ENCODE results near the gene CRB2.

The CRB2 gene

DNA sequence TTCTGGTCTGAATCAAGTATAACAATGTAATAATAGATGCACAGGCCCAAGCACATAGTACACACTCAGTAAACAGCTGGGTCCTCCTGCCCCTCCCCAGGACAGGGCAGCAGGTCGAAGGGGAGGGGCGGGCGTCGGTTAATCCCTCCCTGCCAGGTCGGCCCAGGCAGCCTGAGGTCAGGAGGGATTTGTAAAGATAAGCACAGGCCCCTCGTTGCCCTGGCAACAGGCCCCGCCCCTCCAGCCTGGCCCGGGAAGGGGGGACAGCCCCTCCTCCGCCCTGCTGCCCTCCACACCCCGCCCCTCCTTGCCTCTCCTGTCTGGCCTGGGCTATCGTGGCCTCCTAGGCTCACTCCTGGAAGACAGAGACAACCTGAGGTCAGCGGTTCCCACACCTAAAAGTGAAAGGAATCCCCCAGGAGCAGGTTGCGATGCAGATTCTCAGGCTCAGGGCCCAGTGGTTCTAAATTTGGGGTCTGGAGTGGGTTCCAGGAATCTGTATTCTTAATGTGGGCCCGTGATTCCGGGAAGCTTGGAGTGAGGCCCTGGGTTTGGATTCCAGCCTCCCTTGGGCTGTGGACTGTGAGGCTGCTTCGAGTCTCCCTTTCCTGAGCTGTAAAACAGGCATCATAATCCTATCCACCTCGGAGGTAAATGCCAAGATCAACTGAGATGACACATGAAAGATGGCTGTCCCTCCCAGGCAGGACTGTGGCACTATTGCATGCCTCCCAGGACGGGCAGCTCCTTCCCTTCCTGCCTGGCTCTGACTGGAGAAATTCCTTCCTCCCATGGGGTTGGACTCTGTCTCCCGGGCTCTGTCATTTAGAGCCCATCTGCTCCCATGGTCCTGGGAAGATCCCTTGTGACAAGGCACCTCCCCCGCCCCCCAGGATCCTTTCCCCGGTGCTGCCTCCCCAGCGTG, 4.4 kb downstream of the CRB2 start:
- no peak for TF ChIP-seq ZFX (IDR thresholded peaks at IDR 0.05)
- TF ChIP-seq, protein P1, sequence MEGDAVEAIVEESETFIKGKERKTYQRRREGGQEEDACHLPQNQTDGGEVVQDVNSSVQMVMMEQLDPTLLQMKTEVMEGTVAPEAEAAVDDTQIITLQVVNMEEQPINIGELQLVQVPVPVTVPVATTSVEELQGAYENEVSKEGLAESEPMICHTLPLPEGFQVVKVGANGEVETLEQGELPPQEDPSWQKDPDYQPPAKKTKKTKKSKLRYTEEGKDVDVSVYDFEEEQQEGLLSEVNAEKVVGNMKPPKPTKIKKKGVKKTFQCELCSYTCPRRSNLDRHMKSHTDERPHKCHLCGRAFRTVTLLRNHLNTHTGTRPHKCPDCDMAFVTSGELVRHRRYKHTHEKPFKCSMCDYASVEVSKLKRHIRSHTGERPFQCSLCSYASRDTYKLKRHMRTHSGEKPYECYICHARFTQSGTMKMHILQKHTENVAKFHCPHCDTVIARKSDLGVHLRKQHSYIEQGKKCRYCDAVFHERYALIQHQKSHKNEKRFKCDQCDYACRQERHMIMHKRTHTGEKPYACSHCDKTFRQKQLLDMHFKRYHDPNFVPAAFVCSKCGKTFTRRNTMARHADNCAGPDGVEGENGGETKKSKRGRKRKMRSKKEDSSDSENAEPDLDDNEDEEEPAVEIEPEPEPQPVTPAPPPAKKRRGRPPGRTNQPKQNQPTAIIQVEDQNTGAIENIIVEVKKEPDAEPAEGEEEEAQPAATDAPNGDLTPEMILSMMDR (conservative IDR thresholded peaks at IDR 0.05): no peak
- H3K27ac ChIP-seq: no peak overlapping the region

DNA sequence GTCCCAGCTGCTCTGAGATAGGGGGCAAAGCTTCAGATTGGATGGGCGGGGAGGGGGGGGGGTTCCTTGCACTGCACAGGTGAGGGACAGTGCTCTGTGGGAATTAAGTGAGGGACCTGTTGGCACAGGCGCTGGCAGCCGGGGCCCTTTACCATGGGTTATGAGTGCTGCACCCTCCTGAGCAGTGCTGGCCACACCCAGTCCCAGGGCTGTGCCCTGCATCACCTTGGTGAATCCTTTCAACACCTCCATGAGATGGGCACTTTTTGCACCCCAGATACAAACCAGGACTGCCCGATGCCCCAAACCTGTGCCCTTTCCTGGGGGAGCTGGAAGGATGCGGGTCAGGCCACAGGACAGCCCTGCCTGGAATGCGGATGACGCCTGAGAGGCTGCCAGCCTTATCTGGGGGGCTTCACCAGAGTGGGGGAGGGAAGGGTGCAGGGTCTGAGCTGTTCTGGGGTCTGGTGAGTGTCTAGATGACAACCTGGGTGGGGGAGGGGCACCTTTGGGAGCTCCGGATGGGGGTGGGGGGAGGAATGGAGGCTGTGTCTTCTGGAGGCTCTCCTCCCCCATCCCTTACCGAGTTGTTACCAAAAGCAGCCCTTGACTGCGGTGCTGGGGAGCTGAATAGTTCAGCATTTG, 5.2 kb downstream of the CRB2 start:
- H3K27ac ChIP-seq: no peak overlapping the region
- TF ChIP-seq, protein P1 (conservative IDR thresholded peaks at IDR 0.05): no peak
- no peak for TF ChIP-seq ZFX (IDR thresholded peaks at IDR 0.05)

DNA sequence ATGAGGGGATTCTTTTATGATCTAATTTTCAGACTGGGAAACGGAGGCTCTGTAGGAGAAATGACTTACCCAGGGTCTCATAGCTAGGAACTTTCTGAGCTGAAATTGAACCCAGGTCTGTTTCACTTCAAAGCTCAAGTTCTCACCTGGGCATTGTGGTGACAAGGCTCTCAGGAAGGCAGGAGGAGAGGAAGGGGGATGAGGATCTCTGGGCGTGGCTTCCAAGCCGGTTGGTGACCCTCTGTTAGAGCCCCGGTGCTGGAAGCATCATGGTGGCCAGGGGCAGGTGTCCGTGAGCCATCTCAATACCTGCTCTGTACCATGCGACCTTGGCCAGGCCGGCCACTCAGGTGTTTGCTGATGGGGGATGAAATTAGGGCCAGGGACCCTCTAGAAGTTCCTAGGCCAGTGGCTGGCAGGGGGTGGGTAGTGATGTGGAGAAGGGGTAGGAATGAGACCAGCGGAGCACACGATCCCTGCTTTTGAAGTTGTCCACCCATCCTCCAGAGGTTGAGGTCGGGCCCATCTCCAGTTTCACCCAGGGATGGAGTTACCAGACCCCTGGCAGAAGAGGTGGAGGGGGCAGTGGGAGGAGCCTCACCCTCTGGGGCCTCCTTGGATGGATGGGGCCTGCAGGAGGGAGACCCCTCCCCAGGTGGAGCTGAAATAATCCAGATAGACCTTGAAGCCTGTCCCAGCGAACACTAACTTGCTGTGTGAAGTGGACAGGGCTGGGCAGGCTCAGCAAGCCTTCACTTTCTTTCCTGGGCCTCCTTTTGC, 5.9 kb downstream of the CRB2 start:
- TF ChIP-seq ZFX (IDR thresholded peaks at IDR 0.05): no peak
- TF ChIP-seq, protein P1 (conservative IDR thresholded peaks at IDR 0.05): no peak

DNA sequence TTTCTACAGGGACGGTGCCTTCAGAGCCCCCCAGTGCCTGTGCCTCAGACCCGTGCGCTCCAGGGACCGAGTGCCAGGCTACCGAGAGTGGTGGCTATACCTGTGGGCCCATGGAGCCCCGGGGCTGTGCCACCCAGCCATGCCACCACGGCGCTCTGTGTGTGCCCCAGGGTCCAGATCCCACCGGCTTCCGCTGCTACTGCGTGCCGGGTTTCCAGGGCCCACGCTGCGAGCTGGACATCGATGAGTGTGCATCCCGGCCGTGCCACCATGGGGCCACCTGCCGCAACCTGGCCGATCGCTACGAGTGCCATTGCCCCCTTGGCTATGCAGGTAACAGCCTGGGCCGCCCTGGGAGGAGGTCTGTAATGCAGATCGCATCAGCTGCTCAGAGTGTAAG, 6.9 kb downstream of the CRB2 start:
- TF ChIP-seq, protein P1 (conservative IDR thresholded peaks at IDR 0.05): no peak
- no peak for TF ChIP-seq ZFX (IDR thresholded peaks at IDR 0.05)
- H3K27ac ChIP-seq: no peak overlapping the region

More for the DNA sequence above, 5.9 kb downstream of the CRB2 start:
- no peak overlapping the region for H3K27ac ChIP-seq

DNA sequence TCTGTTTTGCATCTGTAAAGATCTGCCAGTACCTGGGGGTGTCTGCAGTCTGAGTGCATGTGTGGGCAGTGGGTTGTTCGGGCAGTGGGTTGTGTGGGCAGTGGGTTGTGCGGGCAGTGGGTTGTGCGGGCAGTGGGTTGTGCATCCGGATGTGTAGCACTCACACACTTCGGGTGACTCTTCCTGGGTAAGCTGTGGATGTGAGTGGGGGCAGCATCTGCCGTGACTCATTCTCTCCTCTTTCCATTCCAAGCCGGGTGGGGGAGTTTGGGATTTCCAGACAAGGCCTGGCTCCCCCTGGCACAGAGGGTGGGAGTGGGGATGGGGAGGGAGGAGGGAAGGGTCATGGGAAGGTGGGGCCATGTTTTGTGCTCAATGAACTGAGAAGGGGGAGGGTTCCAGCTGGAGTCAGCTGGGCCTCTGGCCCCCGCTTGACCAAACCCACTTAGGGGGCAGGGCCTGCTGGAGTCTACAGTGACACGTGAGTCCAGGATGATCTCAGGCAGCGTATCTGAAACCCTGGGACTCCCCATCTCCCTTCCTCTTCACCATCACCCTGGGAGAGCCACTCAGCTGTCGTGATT, 8.3 kb downstream of the CRB2 start:
- H3K27ac ChIP-seq: no peak overlapping the region
- no peak for TF ChIP-seq ZFX (IDR thresholded peaks at IDR 0.05)
- TF ChIP-seq, protein P1 (conservative IDR thresholded peaks at IDR 0.05): no peak

DNA sequence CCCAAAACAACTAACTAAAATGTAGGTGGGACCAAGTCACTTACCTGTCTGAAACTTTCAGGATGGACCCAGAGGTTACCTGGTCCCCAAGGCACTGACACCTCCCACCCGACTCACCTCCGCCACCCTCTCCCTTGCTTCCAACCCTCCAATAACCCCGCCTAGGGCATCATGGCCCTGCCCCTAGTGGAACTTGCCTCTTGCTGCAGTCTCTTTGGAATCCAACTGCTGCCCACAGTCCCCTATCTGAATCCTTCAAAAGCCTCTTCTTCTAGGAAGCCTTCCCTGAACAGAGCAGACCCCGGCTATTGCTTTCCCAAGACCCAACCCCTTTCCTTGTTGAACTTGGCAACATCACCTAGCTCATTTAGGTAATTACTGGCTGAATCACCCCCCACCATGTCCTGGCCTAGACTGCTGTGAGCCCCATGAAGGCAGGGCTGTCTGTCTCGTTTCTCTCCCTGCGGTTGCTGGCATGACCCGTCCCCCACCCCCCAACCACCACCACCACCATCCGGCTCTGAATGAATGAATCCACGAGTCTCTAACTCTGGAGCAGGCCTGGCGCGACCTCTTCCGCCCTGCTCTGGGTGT, 9.4 kb downstream of the CRB2 start:
- no peak overlapping the region for H3K27ac ChIP-seq
- no peak for TF ChIP-seq ZFX (IDR thresholded peaks at IDR 0.05)
- TF ChIP-seq, protein P1 (conservative IDR thresholded peaks at IDR 0.05): no peak; the same call in 1 of the 2 replicates

All from C4-2B (cell line).